Measurements from ENCODE around the gene COL4A2. TPM values are rescaled to one million over a fixed set of nuclear protein-coding genes. Genes with fewer than 3 reads are reported as not detected.

Gene COL4A2
- total RNA-seq, 1 donor from 2014 or later: 60.9 TPM

DNA sequence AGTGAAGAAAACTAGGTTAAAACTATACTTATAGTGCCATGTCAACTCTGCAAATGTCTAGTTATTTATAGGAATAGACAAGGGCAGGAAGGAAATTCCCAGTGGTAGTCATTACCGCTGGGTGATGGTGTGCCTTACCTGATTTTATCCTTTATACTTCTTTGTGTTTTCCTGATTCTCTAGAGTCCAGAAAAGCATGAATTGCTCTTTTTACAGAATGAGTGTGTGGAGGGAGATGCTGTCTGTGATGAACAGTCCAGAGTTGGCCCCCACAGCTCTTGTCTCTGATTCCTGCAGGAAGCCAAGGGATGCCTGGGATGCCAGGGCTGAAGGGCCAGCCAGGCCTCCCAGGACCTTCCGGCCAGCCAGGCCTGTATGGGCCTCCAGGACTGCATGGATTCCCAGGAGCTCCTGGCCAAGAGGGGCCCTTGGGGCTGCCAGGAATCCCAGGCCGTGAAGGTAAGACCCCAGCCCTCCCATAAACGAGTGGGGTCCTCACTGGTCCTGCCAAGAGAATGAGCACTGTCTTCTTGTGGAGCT, 170.7 kb downstream of the COL4A2 start:
- Mint-ChIP-seq H3K9me3 (ENCODE audit: unreplicated experiment) (peaks cover 6% of the 10 kb centered on the region), H3K4me3 (ENCODE audit: unreplicated experiment) (no peak overlapping the region), H3K4me1 (ENCODE audit: low read depth, unreplicated experiment) (peaks cover 7% of the 10 kb centered on the region), H3K27me3 (ENCODE audit: unreplicated experiment) (peaks cover 10% of the 10 kb centered on the region), H3K27ac (ENCODE audit: unreplicated experiment) (no peak overlapping the region), H3K36me3 (ENCODE audit: unreplicated experiment) (peaks cover 9% of the 10 kb centered on the region)
- no peak for DNase-seq
- no peak for TF ChIP-seq CTCF (IDR thresholded peaks at IDR 0.05; ENCODE audit: partially characterized antibody, unreplicated experiment)

- Mint-ChIP-seq H3K36me3 (ENCODE audit: unreplicated experiment) (peaks cover 9% of the 10 kb centered on the region), H3K4me1 (ENCODE audit: low read depth, unreplicated experiment) (peaks cover 7% of the 10 kb centered on the region), H3K4me3 (ENCODE audit: unreplicated experiment) (no peak overlapping the region), H3K9me3 (ENCODE audit: unreplicated experiment) (peaks cover 6% of the 10 kb centered on the region), H3K27ac (ENCODE audit: unreplicated experiment) (no peak overlapping the region), H3K27me3 (ENCODE audit: unreplicated experiment) (peaks cover 10% of the 10 kb centered on the region)
- no peak for DNase-seq
- TF ChIP-seq CTCF (IDR thresholded peaks at IDR 0.05; ENCODE audit: partially characterized antibody, unreplicated experiment): no peak
Observed at GRCh38 chr13:110478405-110479214, 171.5 kb downstream of the COL4A2 start.

- Mint-ChIP-seq H3K4me1 (ENCODE audit: low read depth, unreplicated experiment) (peaks cover 7% of the 10 kb centered on the region), H3K27ac (ENCODE audit: unreplicated experiment) (no peak overlapping the region), H3K27me3 (ENCODE audit: unreplicated experiment) (peaks cover 9% of the 10 kb centered on the region), H3K9me3 (ENCODE audit: unreplicated experiment) (peaks cover 6% of the 10 kb centered on the region), H3K36me3 (ENCODE audit: unreplicated experiment) (peaks cover 9% of the 10 kb centered on the region), H3K4me3 (ENCODE audit: unreplicated experiment) (no peak overlapping the region)
- no peak for TF ChIP-seq CTCF (IDR thresholded peaks at IDR 0.05; ENCODE audit: partially characterized antibody, unreplicated experiment)
- DNase-seq: no peak
Observed at GRCh38 chr13:110479215-110479545, 172.1 kb downstream of the COL4A2 start.

- Mint-ChIP-seq H3K27me3 (ENCODE audit: unreplicated experiment) (peaks cover 7% of the 10 kb centered on the region), H3K36me3 (ENCODE audit: unreplicated experiment) (peaks cover 9% of the 10 kb centered on the region), H3K4me3 (ENCODE audit: unreplicated experiment) (no peak overlapping the region), H3K4me1 (ENCODE audit: low read depth, unreplicated experiment) (peaks cover 7% of the 10 kb centered on the region), H3K9me3 (ENCODE audit: unreplicated experiment) (peaks cover 6% of the 10 kb centered on the region), H3K27ac (ENCODE audit: unreplicated experiment) (no peak overlapping the region)
- TF ChIP-seq CTCF (IDR thresholded peaks at IDR 0.05; ENCODE audit: partially characterized antibody, unreplicated experiment): no peak
- peak; percentile 38 for DNase-seq
Observed at GRCh38 chr13:110479648-110480047, 172.6 kb downstream of the COL4A2 start.

- no peak overlapping the region for H3K4me3 Mint-ChIP-seq (ENCODE audit: unreplicated experiment)
- peaks cover 6% of the 10 kb centered on the region for H3K9me3 Mint-ChIP-seq (ENCODE audit: unreplicated experiment)
- H3K4me1 Mint-ChIP-seq (ENCODE audit: low read depth, unreplicated experiment): peaks cover 7% of the 10 kb centered on the region
- H3K27ac Mint-ChIP-seq (ENCODE audit: unreplicated experiment): no peak overlapping the region
- DNase-seq: no peak
- H3K27me3 Mint-ChIP-seq (ENCODE audit: unreplicated experiment): peaks cover 7% of the 10 kb centered on the region
- H3K36me3 Mint-ChIP-seq (ENCODE audit: unreplicated experiment): peaks cover 9% of the 10 kb centered on the region
- no peak for TF ChIP-seq CTCF (IDR thresholded peaks at IDR 0.05; ENCODE audit: partially characterized antibody, unreplicated experiment)
Observed at GRCh38 chr13:110480161-110480560, 173.1 kb downstream of the COL4A2 start.
